HEK293 (cell line): ENCODE results near the gene HOXD3.
A peak's percentile ranks its signal among the peaks of the same experiment; 100 is the strongest.

Experiments
- CTCF ChIA-PET: fragments of 350-600 bp; formaldehyde crosslinking; extraction: SDS; loops from one replicate; lab custom pipeline; 2021; ENCODE audit warnings: antibody characterized with exemption; lab: Yijun Ruan, JAX
- POLR2A ChIA-PET: fragments of 300-600 bp; formaldehyde crosslinking; extraction: SDS; loops from one replicate; lab custom pipeline; 2020; ENCODE audit warnings: antibody characterized with exemption, inconsistent platforms; lab: Yijun Ruan, JAX
- H3K27ac ChIP-seq: fragments of 200-500 bp; sonication (Bioruptor generic); 2 replicates; pipeline ENCODE4 v1.5.1; 2014; ENCODE audit warnings: low read depth, low read length, control low read depth, inconsistent platforms; ENCODE audit errors: extremely low read depth
- H3K36me3 ChIP-seq, 2 experiments: fragments of 200-500 bp in 1 of 2; sonication (Bioruptor generic) in 1 of 2; 1 replicate in 1 of 2; 2 replicates in 1 of 2; pipeline ENCODE4 v1.5.1; 2014 to 2017; ENCODE audit warnings: inconsistent platforms in 2 of 2, low read length in 2 of 2; ENCODE audit not compliant: control insufficient read depth in 2 of 2, insufficient read depth in 1 of 2
- H3K4me1 ChIP-seq: fragments of 200-500 bp; sonication (Bioruptor generic); 2 replicates; pipeline ENCODE4 v1.5.1; 2014; ENCODE audit warnings: mild to moderate bottlenecking, low read length, inconsistent platforms; ENCODE audit not compliant: control insufficient read depth, insufficient read depth
- H3K4me3 ChIP-seq: 2 replicates; pipeline ENCODE4 v1.5.1; 2011; ENCODE audit warnings: low read depth, mild to moderate bottlenecking, control low read depth, low read length, moderate library complexity
- H3K9me3 ChIP-seq: fragments of 200-500 bp; sonication (Bioruptor generic); 2 replicates; pipeline ENCODE4 v1.5.1; 2014; ENCODE audit warnings: low read depth, low read length, inconsistent platforms; ENCODE audit not compliant: control insufficient read depth, insufficient read depth
- IKZF3 ChIP-seq: fragments of 450-650 bp; IDR thresholded peaks from 2 replicates; pipeline ENCODE4 v1.5.0; 2018; ENCODE audit warnings: missing biosample characterization, mild to moderate bottlenecking, missing genetic modification characterization, moderate library complexity
- PRDM1 ChIP-seq: fragments of 450-650 bp; formaldehyde crosslinking; IDR thresholded peaks from 2 replicates; pipeline ENCODE4; 2016; ENCODE audit warnings: missing biosample characterization, missing genetic modification characterization
- ZBTB1 ChIP-seq: fragments of 450-650 bp; formaldehyde crosslinking; IDR thresholded peaks from 2 replicates; pipeline ENCODE4 v1.5.1; 2016; ENCODE audit warnings: missing biosample characterization, missing genetic modification characterization
- ZNF202 ChIP-seq: fragments of 450-650 bp; formaldehyde crosslinking; IDR thresholded peaks from 2 replicates; pipeline ENCODE4 v1.5.1; 2016; ENCODE audit warnings: missing biosample characterization, missing genetic modification characterization, borderline replicate concordance
- ZNF366 ChIP-seq: fragments of 450-650 bp; formaldehyde crosslinking; conservative IDR thresholded peaks from 2 replicates; pipeline ENCODE4 v1.5.1; 2016; ENCODE audit warnings: missing biosample characterization, missing genetic modification characterization
- ZNF560 ChIP-seq: fragments of 450-650 bp; formaldehyde crosslinking; IDR thresholded peaks from 2 replicates; pipeline ENCODE4 v1.5.1; 2017; ENCODE audit warnings: missing biosample characterization, missing genetic modification characterization, borderline replicate concordance
- ZNF658 ChIP-seq: fragments of 450-650 bp; formaldehyde crosslinking; IDR thresholded peaks from 2 replicates; pipeline ENCODE4; 2016; ENCODE audit warnings: missing biosample characterization, missing genetic modification characterization
- ZNF677 ChIP-seq: fragments of 450-650 bp; IDR thresholded peaks from 2 replicates; pipeline ENCODE4 v1.5.0; 2018; ENCODE audit warnings: missing biosample characterization, mild to moderate bottlenecking, missing genetic modification characterization, moderate library complexity
- ZNF777 ChIP-seq: fragments of 450-650 bp; formaldehyde crosslinking; IDR thresholded peaks from 2 replicates; pipeline ENCODE4 v1.5.1; 2017; ENCODE audit warnings: missing biosample characterization, missing genetic modification characterization, borderline replicate concordance
- ZNF785 ChIP-seq: fragments of 450-650 bp; formaldehyde crosslinking; IDR thresholded peaks from 2 replicates; pipeline ENCODE4 v1.5.1; 2016; ENCODE audit warnings: missing biosample characterization, missing genetic modification characterization
- TF ChIP-seq, protein P1 (sequence below): fragments of 450-650 bp; formaldehyde crosslinking; IDR thresholded peaks from 2 replicates; pipeline ENCODE4 v1.5.1; 2017; ENCODE audit warnings: missing biosample characterization, missing genetic modification characterization
- TF ChIP-seq, protein P2 (sequence below): fragments of 450-650 bp; formaldehyde crosslinking; IDR thresholded peaks from 2 replicates; pipeline ENCODE4 v1.5.1; 2016; ENCODE audit warnings: missing biosample characterization, missing genetic modification characterization, low read depth
- TF ChIP-seq, protein P3 (sequence below): fragments of 450-650 bp; formaldehyde crosslinking; IDR thresholded peaks from 2 replicates; pipeline ENCODE4 v1.5.1; 2016; ENCODE audit warnings: missing biosample characterization, missing genetic modification characterization, borderline replicate concordance
- TF ChIP-seq, protein P4 (sequence below): fragments of 450-650 bp; formaldehyde crosslinking; IDR thresholded peaks from 2 replicates; pipeline ENCODE4 v1.5.1; 2016; ENCODE audit warnings: missing biosample characterization, missing genetic modification characterization

The HOXD3 gene

DNA sequence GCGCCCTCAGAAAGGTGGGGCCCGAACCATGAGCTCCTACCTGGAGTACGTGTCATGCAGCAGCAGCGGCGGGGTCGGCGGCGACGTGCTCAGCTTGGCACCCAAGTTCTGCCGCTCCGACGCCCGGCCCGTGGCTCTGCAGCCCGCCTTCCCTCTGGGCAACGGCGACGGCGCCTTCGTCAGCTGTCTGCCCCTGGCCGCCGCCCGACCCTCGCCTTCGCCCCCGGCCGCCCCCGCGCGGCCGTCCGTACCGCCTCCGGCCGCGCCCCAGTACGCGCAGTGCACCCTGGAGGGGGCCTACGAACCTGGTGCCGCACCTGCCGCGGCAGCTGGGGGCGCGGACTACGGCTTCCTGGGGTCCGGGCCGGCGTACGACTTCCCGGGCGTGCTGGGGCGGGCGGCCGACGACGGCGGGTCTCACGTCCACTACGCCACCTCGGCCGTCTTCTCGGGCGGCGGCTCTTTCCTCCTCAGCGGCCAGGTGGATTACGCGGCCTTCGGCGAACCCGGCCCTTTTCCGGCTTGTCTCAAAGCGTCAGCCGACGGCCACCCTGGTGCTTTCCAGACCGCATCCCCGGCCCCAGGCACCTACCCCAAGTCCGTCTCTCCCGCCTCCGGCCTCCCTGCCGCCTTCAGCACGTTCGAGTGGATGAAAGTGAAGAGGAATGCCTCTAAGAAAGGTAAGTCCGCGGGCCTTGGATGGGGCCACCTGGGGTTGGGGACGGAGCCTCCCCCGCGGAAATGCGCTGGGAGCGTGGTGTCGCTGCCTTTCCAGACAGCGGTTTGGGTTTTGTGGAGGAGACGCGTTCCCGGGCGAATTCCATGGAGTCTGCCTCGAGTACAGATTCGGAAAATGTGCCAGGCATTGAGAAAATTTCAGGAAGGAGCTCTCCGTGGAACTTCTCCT is 31.9 kb downstream of the HOXD3 start:
- H3K4me3 ChIP-seq = peak overlapping the region; percentile 56
- POLR2A ChIA-PET = interaction anchor here (0.6 to 1.6 kb wide), 3 partner anchors 10 to 266 kb away, joined by 3 to 4 read pairs (median 3); no protein-coding TSS in a partner anchor

DNA sequence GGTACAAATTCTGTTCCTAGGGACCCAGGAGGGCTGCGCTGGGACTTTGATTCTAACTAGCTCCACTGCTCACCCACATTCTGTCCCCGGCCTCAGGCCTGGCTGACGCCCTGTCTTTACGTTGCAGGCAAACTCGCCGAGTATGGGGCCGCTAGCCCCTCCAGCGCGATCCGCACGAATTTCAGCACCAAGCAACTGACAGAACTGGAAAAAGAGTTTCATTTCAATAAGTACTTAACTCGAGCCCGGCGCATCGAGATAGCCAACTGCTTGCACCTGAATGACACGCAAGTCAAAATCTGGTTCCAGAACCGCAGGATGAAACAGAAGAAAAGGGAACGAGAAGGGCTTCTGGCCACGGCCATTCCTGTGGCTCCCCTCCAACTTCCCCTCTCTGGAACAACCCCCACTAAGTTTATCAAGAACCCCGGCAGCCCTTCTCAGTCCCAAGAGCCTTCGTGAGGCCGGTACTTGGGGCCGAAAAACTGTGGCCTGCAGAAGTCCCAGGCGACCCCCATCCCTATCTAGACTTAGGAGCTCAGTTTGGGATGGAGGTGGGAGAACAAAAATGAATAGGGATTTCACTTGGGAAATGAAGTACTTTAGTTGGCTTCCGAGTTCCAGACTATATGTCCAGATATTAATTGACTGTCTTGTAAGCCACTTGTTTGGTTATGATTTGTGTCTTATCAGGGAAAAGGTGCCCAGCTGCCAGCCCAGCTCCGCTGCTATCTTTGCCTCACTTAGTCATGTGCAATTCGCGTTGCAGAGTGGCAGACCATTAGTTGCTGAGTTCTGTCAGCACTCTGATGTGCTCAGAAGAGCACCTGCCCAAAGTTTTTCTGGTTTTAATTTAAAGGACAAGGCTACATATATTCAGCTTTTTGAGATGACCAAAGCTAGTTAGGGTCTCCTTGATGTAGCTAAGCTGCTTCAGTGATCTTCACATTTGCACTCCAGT is 32.9 kb downstream of the HOXD3 start:
- 0 out of 2 replicates have a peak, but pooled peaks have one; percentile 9 for TF ChIP-seq IKZF3 (tag by site-specific recombination)
- TF ChIP-seq ZNF658 (tag by site-specific recombination) = no peak
- TF ChIP-seq, protein P1, sequence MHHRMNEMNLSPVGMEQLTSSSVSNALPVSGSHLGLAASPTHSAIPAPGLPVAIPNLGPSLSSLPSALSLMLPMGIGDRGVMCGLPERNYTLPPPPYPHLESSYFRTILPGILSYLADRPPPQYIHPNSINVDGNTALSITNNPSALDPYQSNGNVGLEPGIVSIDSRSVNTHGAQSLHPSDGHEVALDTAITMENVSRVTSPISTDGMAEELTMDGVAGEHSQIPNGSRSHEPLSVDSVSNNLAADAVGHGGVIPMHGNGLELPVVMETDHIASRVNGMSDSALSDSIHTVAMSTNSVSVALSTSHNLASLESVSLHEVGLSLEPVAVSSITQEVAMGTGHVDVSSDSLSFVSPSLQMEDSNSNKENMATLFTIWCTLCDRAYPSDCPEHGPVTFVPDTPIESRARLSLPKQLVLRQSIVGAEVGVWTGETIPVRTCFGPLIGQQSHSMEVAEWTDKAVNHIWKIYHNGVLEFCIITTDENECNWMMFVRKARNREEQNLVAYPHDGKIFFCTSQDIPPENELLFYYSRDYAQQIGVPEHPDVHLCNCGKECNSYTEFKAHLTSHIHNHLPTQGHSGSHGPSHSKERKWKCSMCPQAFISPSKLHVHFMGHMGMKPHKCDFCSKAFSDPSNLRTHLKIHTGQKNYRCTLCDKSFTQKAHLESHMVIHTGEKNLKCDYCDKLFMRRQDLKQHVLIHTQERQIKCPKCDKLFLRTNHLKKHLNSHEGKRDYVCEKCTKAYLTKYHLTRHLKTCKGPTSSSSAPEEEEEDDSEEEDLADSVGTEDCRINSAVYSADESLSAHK (tag by site-specific recombination) = 0 out of 2 replicates have a peak, but pooled peaks have one; percentile 20
- no peak for TF ChIP-seq ZNF785
- Histone ChIP-seq H3K9me3 (no peaks in the 10 kb centered on the region), H3K4me1 (peaks cover 15% of the 10 kb centered on the region), H3K4me3 (no peak overlapping the region), H3K27ac (no peak overlapping the region), H3K36me3 (no peaks in the 10 kb centered on the region)
- POLR2A ChIA-PET = no interaction called here
- CTCF ChIA-PET = interaction anchor here (0.6 kb wide), 2 partner anchors 10 to 1030 kb away, joined by 3 read pairs; no protein-coding TSS in a partner anchor

More for the DNA sequence above, 31.9 kb downstream of the HOXD3 start:
- peak overlapping the region; percentile 69; the same call in 1 of the 2 replicates for H3K27ac ChIP-seq
- H3K4me1 ChIP-seq = peaks cover 15% of the 10 kb centered on the region
- H3K9me3 ChIP-seq = no peaks in the 10 kb centered on the region
- CTCF ChIA-PET = interaction anchor here (0.6 to 0.8 kb wide), 2 partner anchors 10 to 11 kb away, joined by 3 read pairs; no protein-coding TSS in a partner anchor
- TF ChIP-seq, protein P2, sequence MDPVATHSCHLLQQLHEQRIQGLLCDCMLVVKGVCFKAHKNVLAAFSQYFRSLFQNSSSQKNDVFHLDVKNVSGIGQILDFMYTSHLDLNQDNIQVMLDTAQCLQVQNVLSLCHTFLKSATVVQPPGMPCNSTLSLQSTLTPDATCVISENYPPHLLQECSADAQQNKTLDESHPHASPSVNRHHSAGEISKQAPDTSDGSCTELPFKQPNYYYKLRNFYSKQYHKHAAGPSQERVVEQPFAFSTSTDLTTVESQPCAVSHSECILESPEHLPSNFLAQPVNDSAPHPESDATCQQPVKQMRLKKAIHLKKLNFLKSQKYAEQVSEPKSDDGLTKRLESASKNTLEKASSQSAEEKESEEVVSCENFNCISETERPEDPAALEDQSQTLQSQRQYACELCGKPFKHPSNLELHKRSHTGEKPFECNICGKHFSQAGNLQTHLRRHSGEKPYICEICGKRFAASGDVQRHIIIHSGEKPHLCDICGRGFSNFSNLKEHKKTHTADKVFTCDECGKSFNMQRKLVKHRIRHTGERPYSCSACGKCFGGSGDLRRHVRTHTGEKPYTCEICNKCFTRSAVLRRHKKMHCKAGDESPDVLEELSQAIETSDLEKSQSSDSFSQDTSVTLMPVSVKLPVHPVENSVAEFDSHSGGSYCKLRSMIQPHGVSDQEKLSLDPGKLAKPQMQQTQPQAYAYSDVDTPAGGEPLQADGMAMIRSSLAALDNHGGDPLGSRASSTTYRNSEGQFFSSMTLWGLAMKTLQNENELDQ (tag by site-specific recombination) = no peak
- peak; percentile 19; the same call in 1 of the 2 replicates for TF ChIP-seq ZNF202 (tag by site-specific recombination)
- TF ChIP-seq ZBTB1 (tag by site-specific recombination) = no peak
- TF ChIP-seq ZNF677 (tag by site-specific recombination) = no peak
- no peak for TF ChIP-seq ZNF777 (tag by site-specific recombination)
- no peak for TF ChIP-seq ZNF560 (tag by site-specific recombination)
- TF ChIP-seq PRDM1 (tag by site-specific recombination) = no peak
- H3K36me3 ChIP-seq = no peaks in the 10 kb centered on the region

DNA sequence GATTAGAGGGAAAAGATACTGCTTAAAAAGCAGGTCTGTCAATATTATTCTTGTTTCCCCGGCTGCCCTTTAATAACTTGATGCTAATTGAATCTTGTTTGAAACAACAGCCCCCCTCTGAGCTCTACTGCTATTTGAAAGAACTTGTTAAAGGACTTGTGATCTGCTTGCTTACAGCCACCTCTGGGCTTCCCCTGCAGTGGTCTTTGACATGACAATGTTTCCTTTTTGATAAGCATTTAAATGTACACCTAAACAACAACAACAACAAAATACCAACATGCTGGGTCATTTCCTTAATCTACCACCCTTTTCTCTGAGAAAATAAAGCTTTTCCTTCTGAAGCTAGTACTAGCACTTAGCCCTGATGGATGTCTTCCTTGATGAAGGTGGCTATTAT is 35.2 kb downstream of the HOXD3 start:
- CTCF ChIA-PET = interaction anchor here (0.5 to 1.0 kb wide), 3 partner anchors 53 to 263 kb away, joined by 3 to 4 read pairs (median 4); no protein-coding TSS in a partner anchor
- H3K4me1 ChIP-seq = peaks cover 12% of the 10 kb centered on the region
- POLR2A ChIA-PET = no interaction called here
- no peaks in the 10 kb centered on the region for H3K36me3 ChIP-seq
- no peak overlapping the region for H3K4me3 ChIP-seq
- H3K9me3 ChIP-seq = no peaks in the 10 kb centered on the region
- no peak overlapping the region for H3K27ac ChIP-seq
- TF ChIP-seq, protein P3, sequence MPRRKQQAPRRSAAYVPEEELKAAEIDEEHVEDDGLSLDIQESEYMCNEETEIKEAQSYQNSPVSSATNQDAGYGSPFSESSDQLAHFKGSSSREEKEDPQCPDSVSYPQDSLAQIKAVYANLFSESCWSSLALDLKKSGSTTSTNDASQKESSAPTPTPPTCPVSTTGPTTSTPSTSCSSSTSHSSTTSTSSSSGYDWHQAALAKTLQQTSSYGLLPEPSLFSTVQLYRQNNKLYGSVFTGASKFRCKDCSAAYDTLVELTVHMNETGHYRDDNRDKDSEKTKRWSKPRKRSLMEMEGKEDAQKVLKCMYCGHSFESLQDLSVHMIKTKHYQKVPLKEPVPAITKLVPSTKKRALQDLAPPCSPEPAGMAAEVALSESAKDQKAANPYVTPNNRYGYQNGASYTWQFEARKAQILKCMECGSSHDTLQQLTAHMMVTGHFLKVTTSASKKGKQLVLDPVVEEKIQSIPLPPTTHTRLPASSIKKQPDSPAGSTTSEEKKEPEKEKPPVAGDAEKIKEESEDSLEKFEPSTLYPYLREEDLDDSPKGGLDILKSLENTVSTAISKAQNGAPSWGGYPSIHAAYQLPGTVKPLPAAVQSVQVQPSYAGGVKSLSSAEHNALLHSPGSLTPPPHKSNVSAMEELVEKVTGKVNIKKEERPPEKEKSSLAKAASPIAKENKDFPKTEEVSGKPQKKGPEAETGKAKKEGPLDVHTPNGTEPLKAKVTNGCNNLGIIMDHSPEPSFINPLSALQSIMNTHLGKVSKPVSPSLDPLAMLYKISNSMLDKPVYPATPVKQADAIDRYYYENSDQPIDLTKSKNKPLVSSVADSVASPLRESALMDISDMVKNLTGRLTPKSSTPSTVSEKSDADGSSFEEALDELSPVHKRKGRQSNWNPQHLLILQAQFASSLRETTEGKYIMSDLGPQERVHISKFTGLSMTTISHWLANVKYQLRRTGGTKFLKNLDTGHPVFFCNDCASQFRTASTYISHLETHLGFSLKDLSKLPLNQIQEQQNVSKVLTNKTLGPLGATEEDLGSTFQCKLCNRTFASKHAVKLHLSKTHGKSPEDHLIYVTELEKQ = no peak
- TF ChIP-seq ZNF366 = no peak
- TF ChIP-seq, protein P4, sequence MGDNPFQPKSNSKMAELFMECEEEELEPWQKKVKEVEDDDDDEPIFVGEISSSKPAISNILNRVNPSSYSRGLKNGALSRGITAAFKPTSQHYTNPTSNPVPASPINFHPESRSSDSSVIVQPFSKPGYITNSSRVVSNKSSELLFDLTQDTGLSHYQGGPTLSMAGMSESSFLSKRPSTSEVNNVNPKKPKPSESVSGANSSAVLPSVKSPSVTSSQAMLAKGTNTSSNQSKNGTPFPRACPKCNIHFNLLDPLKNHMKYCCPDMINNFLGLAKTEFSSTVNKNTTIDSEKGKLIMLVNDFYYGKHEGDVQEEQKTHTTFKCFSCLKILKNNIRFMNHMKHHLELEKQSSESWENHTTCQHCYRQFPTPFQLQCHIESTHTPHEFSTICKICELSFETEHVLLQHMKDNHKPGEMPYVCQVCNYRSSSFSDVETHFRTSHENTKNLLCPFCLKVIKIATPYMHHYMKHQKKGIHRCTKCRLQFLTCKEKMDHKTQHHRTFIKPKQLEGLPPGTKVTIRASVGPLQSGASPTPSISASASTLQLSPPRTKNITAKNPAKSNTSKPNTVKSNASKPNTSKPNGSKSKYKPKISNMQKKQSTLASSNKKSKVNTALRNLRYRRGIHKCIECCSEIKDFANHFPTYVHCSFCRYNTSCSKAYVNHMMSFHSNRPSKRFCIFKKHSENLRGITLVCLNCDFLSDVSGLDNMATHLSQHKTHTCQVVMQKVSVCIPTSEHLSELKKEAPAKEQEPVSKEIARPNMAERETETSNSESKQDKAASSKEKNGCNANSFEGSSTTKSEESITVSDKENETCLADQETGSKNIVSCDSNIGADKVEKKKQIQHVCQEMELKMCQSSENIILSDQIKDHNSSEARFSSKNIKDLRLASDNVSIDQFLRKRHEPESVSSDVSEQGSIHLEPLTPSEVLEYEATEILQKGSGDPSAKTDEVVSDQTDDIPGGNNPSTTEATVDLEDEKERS (tag by site-specific recombination) = no peak
